ENCODE results near the gene MEGF6.

MEGF6 gene

GRCh38 chr1:3608154-3608553 is 3.2 kb downstream of the MEGF6 start:
- no peak for DNase-seq

DNA sequence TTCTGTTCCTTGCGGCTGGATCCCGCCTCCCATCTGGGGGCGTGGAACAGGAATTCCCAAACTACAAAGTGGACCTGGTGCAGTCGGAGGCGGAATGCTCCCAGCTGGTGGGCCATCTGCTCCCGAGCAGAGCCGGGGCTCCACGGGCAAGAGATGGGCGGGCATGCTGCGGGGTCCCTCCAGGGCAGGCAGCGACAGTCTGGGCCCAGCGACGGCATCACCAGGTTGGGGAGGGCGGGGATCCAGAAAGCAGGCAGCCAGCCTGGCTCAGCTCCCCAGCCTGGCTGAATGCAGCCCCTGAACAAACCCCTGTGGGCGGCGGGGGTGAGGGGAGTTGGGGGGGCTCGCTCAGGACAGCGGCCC is 3.6 kb downstream of the MEGF6 start:
- DNase-seq, result no peak

- DNase-seq, result no peak
These were observed 4.3 kb downstream of the MEGF6 start for GRCh38 chr1:3606779-3607702.

GRCh38 chr1:3604997-3605823 is 6.1 kb downstream of the MEGF6 start:
- DNase-seq, result no peak

- no peak for DNase-seq
These were observed 6.8 kb downstream of the MEGF6 start for GRCh38 chr1:3604468-3604974.

GRCh38 chr1:3603571-3604467 is 7.5 kb downstream of the MEGF6 start:
- DNase-seq, result no peak

- no peak for DNase-seq
These were observed 8.2 kb downstream of the MEGF6 start for GRCh38 chr1:3603156-3603555.

GRCh38 chr1:3602375-3602774 is 8.9 kb downstream of the MEGF6 start:
- no peak for DNase-seq

- no peak for DNase-seq
These were observed 9.6 kb downstream of the MEGF6 start for GRCh38 chr1:3601743-3602142.

- DNase-seq, result no peak
These were observed 11.0 kb downstream of the MEGF6 start for GRCh38 chr1:3600354-3600753.

DNA sequence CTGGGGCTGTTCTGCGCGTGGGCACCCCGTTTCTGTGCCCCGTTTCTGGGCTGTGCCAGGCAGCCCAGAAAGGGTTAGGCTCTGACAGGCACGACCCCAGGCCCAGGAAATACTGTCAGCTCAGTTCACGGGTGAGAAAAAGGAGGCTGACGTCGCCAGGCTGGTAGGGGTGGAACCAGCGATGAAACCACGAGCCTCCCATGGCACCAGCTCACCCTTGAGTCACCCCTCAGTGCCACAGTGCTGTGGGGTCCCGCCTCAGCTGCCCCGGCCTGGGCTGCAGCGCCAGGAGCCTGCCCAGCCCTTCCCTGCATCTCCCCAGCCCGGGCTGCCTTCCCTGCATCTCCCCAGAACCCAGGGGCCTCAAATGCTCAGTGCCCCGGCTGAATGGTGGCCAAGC is 11.5 kb downstream of the MEGF6 start:
- DNase-seq, result no peak

GRCh38 chr1:3599286-3599811 is 12.0 kb downstream of the MEGF6 start:
- DNase-seq, result no peak

DNA sequence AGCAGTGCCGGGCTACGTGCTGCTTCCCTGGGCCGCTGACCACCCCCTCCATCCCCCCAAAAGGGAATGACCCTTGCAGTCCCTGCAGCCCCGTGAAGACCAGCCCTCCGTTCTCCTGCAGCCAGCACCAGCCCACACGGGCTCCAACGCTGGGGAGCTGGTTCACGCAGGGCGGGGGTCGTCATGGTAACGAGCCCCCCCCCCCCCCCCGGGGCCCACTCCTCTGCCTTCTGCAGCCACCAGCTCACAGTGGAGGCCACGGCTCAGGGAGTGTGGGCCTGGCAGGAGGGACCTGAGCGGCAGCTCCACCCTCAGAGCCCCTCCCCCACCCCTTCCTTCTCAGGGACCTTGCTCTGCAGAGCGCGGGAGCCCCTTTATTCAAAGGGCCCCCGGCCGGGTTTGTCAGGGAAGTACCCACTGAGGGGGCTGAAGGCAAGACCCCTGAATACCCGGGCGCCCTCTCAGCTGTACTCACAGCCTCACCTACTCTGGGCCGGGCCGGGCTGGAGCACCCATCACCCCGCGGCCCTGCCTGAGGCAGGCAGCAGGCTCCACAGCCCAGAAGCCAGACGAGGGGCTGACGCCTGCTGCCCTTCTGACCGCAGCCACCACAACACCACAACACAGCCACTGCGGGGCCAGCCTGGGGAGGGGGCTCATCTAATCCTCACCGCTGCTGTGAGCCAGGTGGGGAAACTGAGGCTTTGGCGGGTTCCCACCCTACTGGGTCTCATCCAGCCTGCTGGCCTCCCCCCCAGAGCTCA is 12.6 kb downstream of the MEGF6 start:
- DNase-seq, result no peak

DNA sequence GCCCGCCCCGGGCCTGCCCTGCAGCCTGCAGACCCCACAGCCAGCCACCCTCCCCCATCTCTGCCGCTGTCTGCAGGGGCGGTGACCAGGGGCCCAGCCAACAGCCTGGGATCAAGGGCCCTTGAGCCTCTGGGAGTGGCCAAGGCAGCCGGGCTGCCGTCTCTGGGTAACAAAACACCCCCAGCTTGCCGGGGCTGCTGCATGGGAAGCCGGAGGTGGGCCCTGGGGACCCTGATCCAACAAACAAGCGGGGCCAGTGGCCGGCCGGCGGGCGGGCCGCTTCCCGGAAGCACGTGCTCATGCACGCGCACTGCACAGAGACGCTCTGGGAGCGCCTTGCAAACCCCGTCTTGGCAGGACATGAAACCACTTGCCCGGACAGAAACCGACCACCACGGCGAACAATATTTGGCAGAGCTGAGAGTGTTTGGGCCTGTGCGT is 13.2 kb downstream of the MEGF6 start:
- no peak for DNase-seq

- DNase-seq, result no peak
These were observed 13.7 kb downstream of the MEGF6 start for GRCh38 chr1:3597599-3597964.

DNA sequence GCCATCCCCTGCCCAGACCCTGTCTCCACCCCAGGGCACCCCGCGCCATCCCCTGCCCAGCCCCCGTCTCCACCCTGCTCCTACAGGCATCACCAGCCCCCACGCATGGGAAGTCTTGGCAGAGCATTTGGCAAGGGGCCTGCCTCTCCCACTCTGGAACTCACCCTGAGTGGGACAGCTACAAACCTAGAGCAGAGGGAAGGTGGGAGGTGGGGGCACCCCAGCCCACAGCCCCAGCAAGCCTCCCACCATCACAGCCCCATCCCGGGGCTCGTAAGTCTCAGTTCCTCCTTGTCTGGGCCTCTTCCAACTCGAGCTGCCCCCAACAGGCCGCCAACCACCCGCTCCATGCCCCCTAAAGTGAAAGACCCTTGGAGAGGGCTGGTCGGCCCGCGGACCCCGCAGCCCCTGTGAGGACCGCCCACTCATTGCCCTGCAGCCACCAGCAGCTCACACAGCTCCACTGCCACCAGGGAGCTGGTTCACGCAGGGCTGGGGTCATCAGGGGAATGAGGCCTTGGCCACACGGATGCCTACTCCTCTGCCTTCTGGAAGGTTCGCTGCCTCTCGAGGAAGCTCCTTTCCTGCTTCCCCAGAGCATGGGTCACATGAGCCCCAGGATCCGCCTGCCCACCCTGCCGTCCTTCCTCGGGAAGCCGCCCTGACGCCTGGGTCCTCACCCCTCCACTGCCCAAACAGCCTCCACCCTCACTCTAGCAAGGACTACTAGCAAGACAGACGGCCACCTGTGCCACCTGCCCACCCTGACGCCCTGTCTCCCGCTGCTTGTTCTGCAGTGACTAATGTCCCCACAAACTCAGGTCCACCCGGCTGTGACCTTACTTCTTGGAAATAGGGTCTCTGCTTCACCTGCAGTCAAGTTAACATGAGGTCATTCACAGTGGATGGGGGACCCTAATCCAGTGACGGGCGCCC is 14.4 kb downstream of the MEGF6 start:
- DNase-seq, result no peak

GRCh38 chr1:3595949-3596348 is 15.4 kb downstream of the MEGF6 start:
- DNase-seq, result no peak

DNA sequence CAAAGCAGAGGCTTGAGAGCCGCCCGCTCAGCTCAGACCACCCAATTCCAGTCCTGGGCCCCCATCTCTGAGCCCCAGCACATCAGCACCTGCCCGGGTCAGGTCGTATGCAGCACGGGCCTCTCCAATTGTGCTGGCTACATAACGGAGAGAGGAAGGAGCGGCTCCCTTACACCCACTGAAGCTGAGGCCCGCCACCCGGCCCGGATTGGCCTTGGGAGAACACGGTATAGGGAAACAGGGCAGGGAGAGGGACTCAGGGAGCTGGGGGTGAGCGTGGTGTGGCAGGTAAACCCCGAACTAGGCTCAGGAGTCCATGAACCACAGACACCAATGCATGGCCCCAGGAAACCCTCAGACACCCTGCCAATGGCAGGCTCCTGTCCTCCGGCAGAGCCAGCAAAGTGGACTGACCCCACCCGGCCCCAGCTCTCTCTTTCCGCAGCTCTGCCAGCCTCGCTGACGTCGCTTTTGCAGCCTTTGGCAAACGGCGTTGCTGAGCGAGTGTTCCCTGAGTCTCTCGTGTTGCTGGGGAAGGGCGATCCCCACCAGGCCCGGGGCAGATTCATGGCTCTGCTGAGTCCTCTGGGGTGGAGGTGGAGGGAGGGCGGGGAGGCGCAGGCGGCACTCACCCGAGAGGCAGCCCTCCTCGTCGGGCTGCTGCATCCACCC is 16.5 kb downstream of the MEGF6 start:
- DNase-seq, result no peak

- no peak for DNase-seq
These were observed 17.6 kb downstream of the MEGF6 start for GRCh38 chr1:3593745-3594144.

GRCh38 chr1:3593334-3593733 is 18.0 kb downstream of the MEGF6 start:
- DNase-seq, result no peak

Data from activated CD4-positive, alpha-beta T cell treated with anti-CD3 and anti-CD28 coated beads, Interleukin-2, amount 50 U/mL, for 16 hours (primary cell).